ENCODE measurements around the gene DLEC1. TPM values are rescaled to one million over a fixed set of nuclear protein-coding genes. Genes with fewer than 3 reads are reported as not detected.
A peak's percentile ranks its signal among the peaks of the same experiment; 100 is the strongest.

DLEC1 gene
- total RNA-seq, 4 donors from 2014 or later: 0.18 to 2.2 (median 0.75) TPM

- Histone ChIP-seq H3K36me3 (peaks cover 0 to 56% (median 0%) of the 10 kb centered on the region in 3 donors), H3K4me3 (no peak overlapping the region), H3K27ac (no peak overlapping the region), H3K9me3 (no peaks in the 10 kb centered on the region), H3K4me1 (peaks cover 8 to 55% (median 11%) of the 10 kb centered on the region in 4 donors), H3K27me3 (no peaks in the 10 kb centered on the region)
- TF ChIP-seq POLR2A (IDR thresholded peaks at IDR 0.05): no peak
- no peak for TF ChIP-seq CTCF (IDR thresholded peaks at IDR 0.05)
- DNase-seq: peak in 2 of 3 donors; percentile 43
Measured at GRCh38 chr3:38000242-38000916, 38.6 kb upstream of the DLEC1 start.

- Histone ChIP-seq H3K36me3 (peaks cover 0 to 56% (median 0%) of the 10 kb centered on the region in 3 donors), H3K4me1 (peaks cover 6 to 54% (median 11%) of the 10 kb centered on the region in 4 donors), H3K27ac (peak overlapping the region in 1 of 4 donors; percentile 8), H3K27me3 (no peaks in the 10 kb centered on the region), H3K9me3 (no peaks in the 10 kb centered on the region), H3K4me3 (no peak overlapping the region)
- DNase-seq: peak in 2 of 3 donors; percentile 35 to 42
- TF ChIP-seq CTCF (IDR thresholded peaks at IDR 0.05): no peak
- TF ChIP-seq POLR2A (IDR thresholded peaks at IDR 0.05): no peak
Measured at GRCh38 chr3:38000965-38001455, 38.0 kb upstream of the DLEC1 start.

- no peak overlapping the region for H3K4me3 ChIP-seq
- H3K4me1 ChIP-seq: peaks cover 6 to 48% (median 11%) of the 10 kb centered on the region in 4 donors
Measured at GRCh38 chr3:38001456-38002081, 37.4 kb upstream of the DLEC1 start.

GRCh38 chr3:38002291-38002876 is 36.6 kb upstream of the DLEC1 start:
- DNase-seq: peak in 2 of 3 donors; percentile 42 to 47
- H3K27me3 ChIP-seq: no peaks in the 10 kb centered on the region
- H3K27ac ChIP-seq: peak overlapping the region in 2 of 4 donors; percentile 31 to 67
- no peak overlapping the region for H3K4me3 ChIP-seq
- peaks cover 6 to 43% (median 11%) of the 10 kb centered on the region in 4 donors for H3K4me1 ChIP-seq
- no peaks in the 10 kb centered on the region for H3K9me3 ChIP-seq
- TF ChIP-seq CTCF (IDR thresholded peaks at IDR 0.05) (no peak), POLR2A (IDR thresholded peaks at IDR 0.05) (no peak)
- H3K36me3 ChIP-seq: peaks cover 0 to 59% (median 3%) of the 10 kb centered on the region in 3 donors

More at GRCh38 chr3:38001456-38002081, 37.4 kb upstream of the DLEC1 start:
- TF ChIP-seq POLR2A (IDR thresholded peaks at IDR 0.05) (no peak), CTCF (IDR thresholded peaks at IDR 0.05) (peak in 3 of 6 experiments; percentile 21 to 25 (median 22))
- Histone ChIP-seq H3K9me3 (no peaks in the 10 kb centered on the region), H3K27me3 (no peaks in the 10 kb centered on the region), H3K36me3 (peaks cover 0 to 56% (median 2%) of the 10 kb centered on the region in 3 donors), H3K27ac (peak overlapping the region in 1 of 4 donors; percentile 8)
- peak in 2 of 3 donors; percentile 46 to 63 for DNase-seq

- Histone ChIP-seq H3K27me3 (no peaks in the 10 kb centered on the region), H3K4me1 (peaks cover 6 to 37% (median 7%) of the 10 kb centered on the region in 4 donors), H3K4me3 (no peak overlapping the region), H3K27ac (peak overlapping the region in 3 of 4 donors; percentile 6 to 67 (median 31)), H3K9me3 (no peaks in the 10 kb centered on the region), H3K36me3 (peaks cover 0 to 60% (median 3%) of the 10 kb centered on the region in 3 donors)
- no peak for TF ChIP-seq POLR2A (IDR thresholded peaks at IDR 0.05)
- TF ChIP-seq CTCF (IDR thresholded peaks at IDR 0.05): no peak
- DNase-seq: peak in 1 of 3 donors; percentile 45
Measured at GRCh38 chr3:38002940-38003339, 36.1 kb upstream of the DLEC1 start.
